HCT116 (cell line): ENCODE results near the gene SERPINB8. TPM values are rescaled to one million over a fixed set of nuclear protein-coding genes. Genes with fewer than 3 reads are reported as not detected.
"Not testable (repeated sequence)": the region's sequence is repeated elsewhere in the genome, so short reads cannot be mapped to it uniquely, and the experiment has no call there.

Experiments
- ATAC-seq: fragments of 200-7000 bp; cut with Tn5 transposase; 2 replicates; pipeline ENCODE4 v1.9.1; 2020; ENCODE audit warnings: mild to moderate bottlenecking, moderate library complexity
- BruUV-seq: library from RNA; stranded (reverse); fragments of 400-500 nt; replicated peaks from 2 replicates; lab custom pipeline; 2021; lab: Mats Ljungman, UMichigan
- CTCF ChIA-PET: fragments of 300-600 bp; sonication (Branson Sonifier 250); formaldehyde crosslinking; loops from one replicate; lab custom pipeline; 2021; ENCODE audit warnings: antibody characterized with exemption; lab: Charles Lee
- POLR2A ChIA-PET: fragments of 300-600, 350-600 bp; sonication (Branson Sonifier 250); formaldehyde crosslinking; loops from one replicate; lab custom pipeline; 2021; ENCODE audit warnings: antibody characterized with exemption; lab: Charles Lee
- RAD21 ChIA-PET, 2 experiments: fragments of 300-600 bp; sonication (Branson Sonifier 250); formaldehyde crosslinking; loops; one replicate each; lab custom pipeline; 2023; ENCODE audit warnings: low total read pairs in 2 of 2; ENCODE audit not compliant: uncharacterized antibody in 2 of 2, unreplicated experiment in 2 of 2, low non-redundant PET in 1 of 2; lab: Charles Lee
- DNase-seq: peaks from one replicate; pipeline ENCODE4 v3.0.0-alpha.2; 2010; ENCODE audit warnings: low read depth, low spot score
- H2AFZ ChIP-seq: fragments of 200-600 bp; shearing (Covaris generic), sonication (generic); 2 replicates; pipeline ENCODE4 v1.6.1; 2017; ENCODE audit warnings: low read depth, mixed run types, mixed read lengths, antibody characterized with exemption, low read length; ENCODE audit not compliant: poor library complexity, severe bottlenecking
- H3K27ac ChIP-seq: 2 replicates; pipeline ENCODE4 v1.5.1; 2012; ENCODE audit warnings: low read depth, low read length
- H3K27me3 ChIP-seq: fragments of 200-600 bp; sonication (generic); 2 replicates; pipeline ENCODE4 v1.6.1; 2016; ENCODE audit warnings: mixed run types, low read length, mixed read lengths; ENCODE audit not compliant: insufficient read depth
- H3K36me3 ChIP-seq, 2 experiments: fragments of 200-500 bp in 1 of 2; fragments of 200-600 bp in 1 of 2; sonication (Bioruptor generic) in 1 of 2; sonication (generic) in 1 of 2; 2 replicates each; pipeline versions ENCODE4 v1.5.1 to v1.6.1; 2014 to 2016; ENCODE audit warnings: low read length in 2 of 2, inconsistent platforms in 1 of 2, mixed read lengths in 1 of 2, mixed run types in 1 of 2; ENCODE audit not compliant: insufficient read depth in 2 of 2, control insufficient read depth in 1 of 2
- H3K4me1 ChIP-seq, 2 experiments: fragments of 200-600 bp in 1 of 2; sonication (generic) in 1 of 2; 2 replicates each; pipeline versions ENCODE4 v1.5.1 to v1.6.1; 2012 to 2017; ENCODE audit warnings: low read length in 2 of 2, inconsistent platforms in 1 of 2, mild to moderate bottlenecking in 1 of 2, mixed read lengths in 1 of 2, mixed run types in 1 of 2, moderate library complexity in 1 of 2; ENCODE audit not compliant: insufficient read depth in 2 of 2, control insufficient read depth in 1 of 2
- H3K4me2 ChIP-seq: fragments of 200-600 bp; sonication (generic); 2 replicates; pipeline ENCODE4 v1.6.1; 2017; ENCODE audit warnings: mixed run types, low read length, mixed read lengths
- H3K4me3 ChIP-seq, 2 experiments: fragments of 200-600 bp in 1 of 2; sonication (generic) in 1 of 2; replicated peaks in 1 of 2; 2 replicates each; pipeline ENCODE4 v1.5.1; 2011 to 2016; ENCODE audit warnings: low read length in 2 of 2, control low read depth in 1 of 2, low read depth in 1 of 2, mild to moderate bottlenecking in 1 of 2, mixed read lengths in 1 of 2, mixed run types in 1 of 2
- H3K79me2 ChIP-seq: fragments of 200-600 bp; sonication (generic); 2 replicates; pipeline ENCODE4 v1.6.1; 2017; ENCODE audit warnings: mild to moderate bottlenecking, mixed run types, low read length, moderate library complexity, mixed read lengths; ENCODE audit not compliant: insufficient read depth
- H3K9ac ChIP-seq: fragments of 200-600 bp; sonication (generic); 2 replicates; pipeline ENCODE4 v1.6.1; 2016; ENCODE audit warnings: low read length, mixed read lengths
- H3K9me2 ChIP-seq: fragments of 200-600 bp; sonication (generic), shearing (Covaris generic); 2 replicates; pipeline ENCODE4 v1.6.1; 2017; ENCODE audit warnings: mixed run types, mild to moderate bottlenecking, moderate library complexity; ENCODE audit not compliant: insufficient read depth
- H3K9me3 ChIP-seq, 2 experiments: fragments of 200-500 bp in 1 of 2; fragments of 200-600 bp in 1 of 2; sonication (Bioruptor generic) in 1 of 2; sonication (generic) in 1 of 2; 2 replicates each; pipeline ENCODE4 v1.6.1; 2014 to 2017; ENCODE audit warnings: low read length in 2 of 2, mixed read lengths in 2 of 2, inconsistent platforms in 1 of 2, low read depth in 1 of 2, mild to moderate bottlenecking in 1 of 2, mixed run types in 1 of 2, moderate library complexity in 1 of 2; ENCODE audit not compliant: control insufficient read depth in 1 of 2, insufficient read depth in 1 of 2
- H4K20me1 ChIP-seq: fragments of 200-600 bp; sonication (generic), shearing (Covaris generic); 2 replicates; pipeline ENCODE4 v1.6.1; 2017; ENCODE audit warnings: mixed run types, mild to moderate bottlenecking, moderate library complexity; ENCODE audit not compliant: insufficient read depth
- CEBPB ChIP-seq: IDR thresholded peaks from 2 replicates; pipeline ENCODE4 v1.6.1; 2012; ENCODE audit warnings: low read depth
- EGR1 ChIP-seq: IDR thresholded peaks from 2 replicates; pipeline ENCODE4 v1.6.1; 2012; ENCODE audit warnings: low read depth
- EZH2phosphoT487 ChIP-seq: fragments of 200-600 bp; IDR thresholded peaks from 2 replicates; pipeline ENCODE4 v1.6.1; 2018; ENCODE audit warnings: antibody characterized with exemption, borderline replicate concordance
- POLR2A ChIP-seq: IDR thresholded peaks from 2 replicates; pipeline ENCODE4 v1.7.0; 2011; ENCODE audit warnings: borderline replicate concordance; ENCODE audit not compliant: insufficient read depth, insufficient read length; ENCODE audit errors: extremely low read depth
- RAD21 ChIP-seq: IDR thresholded peaks from 2 replicates; pipeline ENCODE4 v1.6.1; 2012; ENCODE audit warnings: low read depth, mild to moderate bottlenecking
- SIN3A ChIP-seq: IDR thresholded peaks from 2 replicates; pipeline ENCODE4 v1.6.1; 2012; ENCODE audit warnings: low read depth
- TCF7L2 ChIP-seq: IDR thresholded peaks from 2 replicates; pipeline ENCODE4 v1.7.0; 2011; ENCODE audit warnings: borderline replicate concordance, inconsistent platforms; ENCODE audit not compliant: insufficient read depth, insufficient read length; ENCODE audit errors: extremely low read depth
- YY1 ChIP-seq: IDR thresholded peaks from 2 replicates; pipeline ENCODE4 v1.6.1; 2011; ENCODE audit warnings: low read length, low read depth, moderate library complexity, mild to moderate bottlenecking; ENCODE audit not compliant: insufficient replicate concordance; ENCODE audit errors: extremely low read depth
- ZNF274 ChIP-seq: fragments of 200-500 bp; sonication (Bioruptor generic); IDR thresholded peaks from 2 replicates; pipeline ENCODE4 v1.6.1; 2014; ENCODE audit warnings: mild to moderate bottlenecking, low read depth, low read length, inconsistent platforms
- intact Hi-C: fragments of 100-400 bp; cut with micrococcal nuclease; formaldehyde crosslinking; loops from 2 replicates; pipeline ENCODE4 v1.10.0; 2022
- total RNA-seq: library from RNA; stranded (reverse); gene quantifications from one replicate; pipeline ENCODE4 v1.2.1, GENCODE V29; 2021; ENCODE audit not compliant: unreplicated experiment

Gene SERPINB8
- total RNA-seq, 1 experiment from 2014 or later: 5.9 TPM

DNA sequence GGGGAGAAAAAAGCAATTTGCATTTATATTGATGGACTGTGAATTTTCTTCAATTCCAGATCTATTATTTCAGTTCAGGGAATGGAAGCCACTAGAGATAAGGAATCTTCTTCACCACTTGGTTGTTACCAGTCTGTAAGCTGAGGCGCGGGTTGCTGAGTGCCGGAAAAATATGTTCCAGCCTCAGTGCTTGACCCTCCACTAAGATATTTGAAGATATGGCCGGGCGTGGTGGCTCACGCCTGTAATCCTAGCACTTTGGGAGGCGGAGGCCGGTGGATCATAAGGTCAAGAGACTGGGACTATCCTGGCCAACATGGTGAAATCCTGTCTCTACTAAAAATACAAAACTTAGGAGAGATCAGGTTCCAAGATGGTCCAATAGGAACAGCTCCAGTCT is 29.9 kb upstream of the SERPINB8 start:
- no peak for TF ChIP-seq TCF7L2
- TF ChIP-seq SIN3A: no peak
- no peak for TF ChIP-seq EZH2phosphoT487
- TF ChIP-seq POLR2A: no peak
- TF ChIP-seq RAD21: no peak
- TF ChIP-seq EGR1: no peak
- TF ChIP-seq YY1: no peak
- TF ChIP-seq ZNF274: no peak
- TF ChIP-seq CEBPB: no peak
- intact Hi-C loops: no loop called here
- RAD21 ChIA-PET: no interaction called here
- H3K27me3 ChIP-seq: no peaks in the 10 kb centered on the region
- DNase-seq (no peak), ATAC-seq (no peak)
- H3K4me1 ChIP-seq: peaks cover 0 to 10% of the 10 kb centered on the region in 2 experiments; a peak in 1 of 4 replicates
- H3K36me3 ChIP-seq: no peaks in the 10 kb centered on the region
- H3K4me3 ChIP-seq: no peak overlapping the region
- no peak overlapping the region for H3K27ac ChIP-seq
- POLR2A ChIA-PET: no interaction called here
- no peaks in the 10 kb centered on the region for H4K20me1 ChIP-seq
- no peak overlapping the region for H3K9ac ChIP-seq
- no TSS peak for BruUV-seq
- H3K9me2 ChIP-seq: no peaks in the 10 kb centered on the region
- CTCF ChIA-PET: no interaction called here
- H3K9me3 ChIP-seq: no peaks in the 10 kb centered on the region
- H3K79me2 ChIP-seq: no peaks in the 10 kb centered on the region
- H3K4me2 ChIP-seq: no peak overlapping the region
- H2AFZ ChIP-seq: no peak overlapping the region

DNA sequence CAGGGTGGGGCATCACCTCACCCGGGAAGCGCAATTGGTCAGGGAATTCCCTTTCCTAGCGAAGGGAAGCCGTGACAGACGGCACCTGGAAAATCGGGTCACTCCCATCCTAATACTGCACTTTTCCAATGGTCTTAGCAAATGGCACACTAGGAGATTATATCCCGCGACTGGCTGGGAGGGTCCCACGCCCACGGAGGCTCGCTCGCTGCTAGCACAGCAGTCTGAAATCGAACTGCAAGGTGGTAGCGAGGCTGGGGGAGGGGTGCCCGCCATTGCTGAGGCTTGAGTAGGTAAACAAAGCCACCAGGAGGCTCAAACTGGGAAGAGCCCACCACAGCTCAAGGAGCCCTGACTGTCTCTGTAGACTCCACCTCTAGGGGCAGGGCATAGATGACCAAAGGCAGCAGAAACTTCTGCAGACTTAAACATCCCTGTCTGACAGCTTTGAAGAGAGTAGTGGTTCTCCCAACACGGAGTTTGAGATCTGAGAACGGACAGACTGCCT is 29.3 kb upstream of the SERPINB8 start:
- H3K4me1 ChIP-seq, H3K4me2 ChIP-seq, H3K27ac ChIP-seq, H3K36me3 ChIP-seq, BruUV-seq, H3K27me3 ChIP-seq, DNase-seq, H4K20me1 ChIP-seq, H2AFZ ChIP-seq, ATAC-seq, CTCF ChIA-PET, H3K4me3 ChIP-seq, H3K9me3 ChIP-seq, H3K9ac ChIP-seq, intact Hi-C loops, H3K9me2 ChIP-seq, POLR2A ChIA-PET, RAD21 ChIA-PET, H3K79me2 ChIP-seq: not testable (repeated sequence)
